ENCODE measurements around the gene STX17.

GRCh38 chr9:100019541-100019940 is 113.1 kb downstream of the STX17 start:
- TF ChIP-seq POLR2A (IDR thresholded peaks at IDR 0.05) (no peak), CTCF (IDR thresholded peaks at IDR 0.05) (no peak), POLR2AphosphoS5 (IDR thresholded peaks at IDR 0.05) (no peak)

Measured in breast epithelium (tissue), 3 donors.